Neural progenitor cell (in vitro differentiated cells): Measurements from ENCODE around the gene NEAT1. TPM values are rescaled to one million over a fixed set of nuclear protein-coding genes. Genes with fewer than 3 reads are reported as not detected.

ENCODE experiments used
- DNase-seq: peaks from one replicate; pipeline ENCODE4 v3.0.0-alpha.2; 2016; ENCODE audit warnings: low spot score
- H2AFZ ChIP-seq: fragments of 200-600 bp; sonication (generic); replicated peaks from 2 replicates; pipeline ENCODE4 v1.6.1; 2016; ENCODE audit warnings: antibody characterized with exemption
- H3F3A ChIP-seq: fragments of 200-600 bp; sonication (generic); 2 replicates; pipeline ENCODE4 v1.6.1; 2016; ENCODE audit warnings: antibody characterized with exemption, low read depth
- H3K27ac ChIP-seq: fragments of 200-600 bp; sonication (generic); 2 replicates; pipeline ENCODE4 v1.5.1; 2016; ENCODE audit warnings: mild to moderate bottlenecking
- H3K27me3 ChIP-seq: fragments of 200-600 bp; sonication (generic); 2 replicates; pipeline ENCODE4 v1.6.1; 2016; ENCODE audit warnings: mild to moderate bottlenecking, moderate library complexity
- H3K36me3 ChIP-seq: fragments of 200-600 bp; sonication (generic); 2 replicates; pipeline ENCODE4 v1.5.1; 2016
- H3K4me1 ChIP-seq: fragments of 200-600 bp; sonication (generic); 2 replicates; pipeline ENCODE4 v1.6.1; 2016; ENCODE audit warnings: mixed run types
- H3K4me2 ChIP-seq: fragments of 200-600 bp; sonication (generic); 2 replicates; pipeline ENCODE4 v1.6.1; 2016
- H3K4me3 ChIP-seq: fragments of 200-600 bp; sonication (generic); 2 replicates; pipeline ENCODE4 v1.5.1; 2016
- H3K79me2 ChIP-seq: fragments of 200-600 bp; sonication (generic); 2 replicates; pipeline ENCODE4 v1.6.1; 2016; ENCODE audit warnings: low read depth
- H3K9ac ChIP-seq: fragments of 200-600 bp; sonication (generic); 2 replicates; pipeline ENCODE4 v1.6.1; 2016
- H3K9me3 ChIP-seq: fragments of 200-600 bp; sonication (generic); 2 replicates; pipeline ENCODE4 v1.5.1; 2016; ENCODE audit warnings: low read depth
- H4K20me1 ChIP-seq: fragments of 200-600 bp; sonication (generic); 2 replicates; pipeline ENCODE4 v1.6.1; 2016; ENCODE audit warnings: low read depth
- H3K27ac Mint-ChIP-seq: 3 replicates; pipeline ENCODE4 v1.8.0; 2021; ENCODE audit warnings: mixed read lengths
- H3K27me3 Mint-ChIP-seq: 2 replicates; pipeline ENCODE4 v1.8.0; 2022; ENCODE audit warnings: low read depth, mild to moderate bottlenecking, inconsistent platforms, moderate library complexity, mixed read lengths; ENCODE audit not compliant: insufficient read depth
- H3K36me3 Mint-ChIP-seq: 3 replicates; pipeline ENCODE4 v1.8.0; 2021; ENCODE audit warnings: mixed read lengths
- H3K4me1 Mint-ChIP-seq: 3 replicates; pipeline ENCODE4 v1.8.0; 2021; ENCODE audit warnings: mixed read lengths
- H3K4me3 Mint-ChIP-seq: 3 replicates; pipeline ENCODE4 v1.8.0; 2021; ENCODE audit warnings: mild to moderate bottlenecking, moderate library complexity, mixed read lengths
- H3K9me3 Mint-ChIP-seq: 3 replicates; pipeline ENCODE4 v1.8.0; 2020; ENCODE audit warnings: mixed read lengths
- EZH2 ChIP-seq: fragments of 200-600 bp; sonication (generic); IDR thresholded peaks from 2 replicates; pipeline ENCODE4 v1.6.1; 2017; ENCODE audit warnings: antibody characterized with exemption, mild to moderate bottlenecking, moderate library complexity
- EZH2phosphoT487 ChIP-seq: fragments of 200-600 bp; sonication (generic); IDR thresholded peaks from 2 replicates; pipeline ENCODE4 v1.6.1; 2017; ENCODE audit warnings: antibody characterized with exemption
- total RNA-seq: library from RNA; depleted of rRNA; stranded (reverse); fragments of >200 nt; gene quantifications from 2 replicates; pipeline ENCODE4 v1.2.3, GENCODE V29; 2015; ENCODE audit warnings: low replicate concordance
- TF ChIP-seq, protein P1 (sequence below): fragments of 200-600 bp; sonication (generic); IDR thresholded peaks from 2 replicates; pipeline ENCODE4 v1.5.1; 2017; ENCODE audit warnings: antibody characterized with exemption, mild to moderate bottlenecking

NEAT1 gene
- total RNA-seq, 1 donor from 2014 or later = 4.0 TPM

DNA sequence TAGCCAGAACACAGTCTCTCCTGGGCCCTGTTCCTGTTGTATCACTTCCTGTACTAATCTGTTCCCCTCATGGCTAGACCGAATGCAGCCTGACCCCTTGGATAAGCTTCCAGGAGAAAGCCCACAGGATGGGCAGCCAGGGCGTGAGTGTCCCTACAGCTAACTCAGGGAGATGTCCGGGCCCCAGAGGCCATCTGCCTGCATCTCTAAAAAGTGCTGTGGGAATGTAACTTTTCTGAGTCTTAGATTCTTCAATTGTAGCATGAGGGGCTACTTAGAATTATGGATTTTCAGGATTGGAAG is 68.5 kb downstream of the NEAT1 start:
- Histone ChIP-seq H3K9ac (no peak overlapping the region), H3K79me2 (peaks cover 88% of the 10 kb centered on the region), H4K20me1 (no peaks in the 10 kb centered on the region), H3K27me3 (no peaks in the 10 kb centered on the region), H3F3A (peaks cover 71% of the 10 kb centered on the region), H3K4me3 (no peak overlapping the region), H3K36me3 (no peaks in the 10 kb centered on the region), H3K4me2 (peak overlapping the region; percentile 48), H3K27ac (no peak overlapping the region), H3K9me3 (no peaks in the 10 kb centered on the region), H3K4me1 (peaks cover 76% of the 10 kb centered on the region), H2AFZ (no peak overlapping the region)
- Mint-ChIP-seq H3K4me3 (peak overlapping the region; percentile 82), H3K9me3 (no peaks in the 10 kb centered on the region), H3K27me3 (peaks cover 9% of the 10 kb centered on the region), H3K4me1 (peaks cover 91% of the 10 kb centered on the region), H3K27ac (peak overlapping the region; percentile 100), H3K36me3 (no peaks in the 10 kb centered on the region)
- no peak for DNase-seq
- no peak for TF ChIP-seq EZH2phosphoT487
- TF ChIP-seq, protein P1, sequence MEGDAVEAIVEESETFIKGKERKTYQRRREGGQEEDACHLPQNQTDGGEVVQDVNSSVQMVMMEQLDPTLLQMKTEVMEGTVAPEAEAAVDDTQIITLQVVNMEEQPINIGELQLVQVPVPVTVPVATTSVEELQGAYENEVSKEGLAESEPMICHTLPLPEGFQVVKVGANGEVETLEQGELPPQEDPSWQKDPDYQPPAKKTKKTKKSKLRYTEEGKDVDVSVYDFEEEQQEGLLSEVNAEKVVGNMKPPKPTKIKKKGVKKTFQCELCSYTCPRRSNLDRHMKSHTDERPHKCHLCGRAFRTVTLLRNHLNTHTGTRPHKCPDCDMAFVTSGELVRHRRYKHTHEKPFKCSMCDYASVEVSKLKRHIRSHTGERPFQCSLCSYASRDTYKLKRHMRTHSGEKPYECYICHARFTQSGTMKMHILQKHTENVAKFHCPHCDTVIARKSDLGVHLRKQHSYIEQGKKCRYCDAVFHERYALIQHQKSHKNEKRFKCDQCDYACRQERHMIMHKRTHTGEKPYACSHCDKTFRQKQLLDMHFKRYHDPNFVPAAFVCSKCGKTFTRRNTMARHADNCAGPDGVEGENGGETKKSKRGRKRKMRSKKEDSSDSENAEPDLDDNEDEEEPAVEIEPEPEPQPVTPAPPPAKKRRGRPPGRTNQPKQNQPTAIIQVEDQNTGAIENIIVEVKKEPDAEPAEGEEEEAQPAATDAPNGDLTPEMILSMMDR = no peak
- no peak for TF ChIP-seq EZH2

DNA sequence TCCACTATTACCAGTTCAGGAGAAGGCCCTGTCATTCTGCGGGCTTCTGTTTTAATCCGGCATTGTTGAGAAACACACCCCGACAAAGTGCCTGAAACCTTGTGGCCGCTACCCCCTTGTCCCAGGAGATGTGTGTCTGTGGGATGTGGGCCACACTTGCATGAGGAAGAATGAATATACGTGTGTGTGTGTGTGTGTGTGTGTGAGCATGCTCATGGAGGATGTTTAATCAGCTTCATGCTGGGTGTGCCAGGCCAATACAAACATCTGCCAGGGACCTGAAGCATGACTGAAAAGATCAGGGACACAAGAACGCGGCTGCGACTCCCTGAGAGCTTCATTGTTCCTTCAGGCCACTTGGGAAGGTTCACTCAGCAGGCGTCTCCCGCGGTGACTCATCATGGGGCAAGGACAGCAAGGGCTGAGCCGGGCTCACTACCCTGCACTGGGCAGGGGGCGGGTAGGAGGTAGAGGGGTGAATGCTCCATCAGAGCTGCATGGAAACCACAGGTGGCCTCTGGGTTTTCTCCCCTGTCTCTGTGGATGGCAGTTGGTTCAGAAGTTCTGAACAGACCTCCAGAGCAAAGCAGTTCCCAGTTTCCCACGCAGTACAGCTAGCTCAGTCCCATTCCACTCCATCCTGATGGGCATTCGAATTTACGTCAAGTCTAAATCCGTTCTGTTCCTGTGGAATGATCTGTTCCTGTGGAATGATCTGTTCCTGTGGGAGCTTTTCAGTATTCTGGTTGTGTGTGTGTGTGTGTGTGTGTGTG is 69.2 kb downstream of the NEAT1 start:
- no peak overlapping the region for H3K27ac ChIP-seq
- peaks cover 88% of the 10 kb centered on the region for H3K79me2 ChIP-seq
- peaks cover 90% of the 10 kb centered on the region for H3K4me1 Mint-ChIP-seq
- no peak for TF ChIP-seq EZH2
- TF ChIP-seq EZH2phosphoT487 = no peak
- TF ChIP-seq, protein P1 = no peak
- no peaks in the 10 kb centered on the region for H3K27me3 ChIP-seq
- no peaks in the 10 kb centered on the region for H3K9me3 ChIP-seq
- H3K4me1 ChIP-seq = peaks cover 76% of the 10 kb centered on the region
- peak overlapping the region; percentile 48 for H3K4me2 ChIP-seq
- H3F3A ChIP-seq = peaks cover 71% of the 10 kb centered on the region
- no peaks in the 10 kb centered on the region for H3K9me3 Mint-ChIP-seq
- no peak overlapping the region for H3K9ac ChIP-seq
- no peaks in the 10 kb centered on the region for H4K20me1 ChIP-seq
- H3K36me3 ChIP-seq = no peaks in the 10 kb centered on the region
- peak; percentile 86 for DNase-seq
- peak overlapping the region; percentile 82 for H3K4me3 Mint-ChIP-seq
- H2AFZ ChIP-seq = no peak overlapping the region
- peak overlapping the region; percentile 100 for H3K27ac Mint-ChIP-seq
- H3K36me3 Mint-ChIP-seq = no peaks in the 10 kb centered on the region
- H3K4me3 ChIP-seq = no peak overlapping the region
- peaks cover 8% of the 10 kb centered on the region for H3K27me3 Mint-ChIP-seq

DNA sequence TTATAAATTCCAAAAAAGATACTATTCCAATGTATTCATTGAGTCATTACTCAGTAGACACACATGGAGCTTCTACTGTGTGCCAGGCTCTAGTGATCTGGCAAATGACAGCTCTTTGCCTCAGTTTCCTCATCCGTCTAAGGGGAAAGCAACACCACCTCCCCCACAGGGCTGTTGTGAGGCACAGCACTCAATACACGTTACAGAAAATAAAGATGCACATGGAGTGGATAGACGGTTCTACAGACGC is 69.7 kb downstream of the NEAT1 start:
- Mint-ChIP-seq H3K4me3 (peak overlapping the region; percentile 82), H3K9me3 (no peaks in the 10 kb centered on the region), H3K27me3 (peaks cover 8% of the 10 kb centered on the region), H3K36me3 (no peaks in the 10 kb centered on the region), H3K27ac (peak overlapping the region; percentile 100), H3K4me1 (peaks cover 89% of the 10 kb centered on the region)
- peaks cover 73% of the 10 kb centered on the region for H3K4me1 ChIP-seq
- peaks cover 92% of the 10 kb centered on the region for H3K79me2 ChIP-seq
- no peak for DNase-seq
- no peak for TF ChIP-seq EZH2phosphoT487
- no peak for TF ChIP-seq EZH2
- TF ChIP-seq, protein P1 = no peak
- H2AFZ ChIP-seq = no peak overlapping the region
- H3K4me2 ChIP-seq = peak overlapping the region; percentile 48
- H3K9ac ChIP-seq = no peak overlapping the region
- H3K9me3 ChIP-seq = no peaks in the 10 kb centered on the region
- no peak overlapping the region for H3K27ac ChIP-seq
- no peaks in the 10 kb centered on the region for H3K36me3 ChIP-seq
- no peaks in the 10 kb centered on the region for H3K27me3 ChIP-seq
- no peak overlapping the region for H3K4me3 ChIP-seq
- H4K20me1 ChIP-seq = no peaks in the 10 kb centered on the region
- H3F3A ChIP-seq = peaks cover 70% of the 10 kb centered on the region
